HEK293 (cell line): ENCODE data around the gene ZC3H10.

Experiments used
- KLF7 ChIP-seq: fragments of 450-650 bp; formaldehyde crosslinking; IDR thresholded peaks from 2 replicates; pipeline ENCODE4 v1.5.1; 2016; ENCODE audit warnings: missing biosample characterization, missing genetic modification characterization, borderline replicate concordance
- SCRT1 ChIP-seq: fragments of 450-650 bp; formaldehyde crosslinking; IDR thresholded peaks from 2 replicates; pipeline ENCODE4 v1.5.1; 2016; ENCODE audit warnings: missing biosample characterization, missing genetic modification characterization, borderline replicate concordance
- SP7 ChIP-seq: fragments of 450-650 bp; formaldehyde crosslinking; IDR thresholded peaks from 2 replicates; pipeline ENCODE4 v1.5.1; 2016; ENCODE audit warnings: missing biosample characterization, missing genetic modification characterization
- WT1 ChIP-seq: fragments of 450-650 bp; formaldehyde crosslinking; IDR thresholded peaks from 2 replicates; pipeline ENCODE4 v1.5.1; 2016; ENCODE audit warnings: missing biosample characterization, missing genetic modification characterization
- YY2 ChIP-seq: fragments of 450-650 bp; formaldehyde crosslinking; IDR thresholded peaks from 2 replicates; pipeline ENCODE4 v1.5.1; 2016; ENCODE audit warnings: missing biosample characterization, missing genetic modification characterization
- ZEB2 ChIP-seq: fragments of 450-650 bp; formaldehyde crosslinking; IDR thresholded peaks from 2 replicates; pipeline ENCODE4 v1.5.1; 2016; ENCODE audit warnings: missing biosample characterization, missing genetic modification characterization
- ZNF404 ChIP-seq: fragments of 450-650 bp; formaldehyde crosslinking; IDR thresholded peaks from 2 replicates; pipeline ENCODE4 v1.5.1; 2017; ENCODE audit warnings: missing biosample characterization, missing genetic modification characterization
- ZNF473 ChIP-seq: fragments of 450-650 bp; formaldehyde crosslinking; IDR thresholded peaks from 2 replicates; pipeline ENCODE4 v1.5.1; 2017; ENCODE audit warnings: missing biosample characterization, missing genetic modification characterization
- ZNF514 ChIP-seq: fragments of 450-650 bp; formaldehyde crosslinking; IDR thresholded peaks from 2 replicates; pipeline ENCODE4 v1.5.1; 2016; ENCODE audit warnings: missing biosample characterization, missing genetic modification characterization
- ZNF561 ChIP-seq: fragments of 450-650 bp; IDR thresholded peaks from 2 replicates; pipeline ENCODE4 v1.5.1; 2018; ENCODE audit warnings: missing biosample characterization, missing genetic modification characterization, borderline replicate concordance
- ZNF596 ChIP-seq: fragments of 450-650 bp; IDR thresholded peaks from 2 replicates; pipeline ENCODE4 v1.5.0; 2018; ENCODE audit warnings: missing biosample characterization, mild to moderate bottlenecking, missing genetic modification characterization, moderate library complexity
- ZNF660 ChIP-seq: fragments of 450-650 bp; IDR thresholded peaks from 2 replicates; pipeline ENCODE4 v1.5.1; 2018; ENCODE audit warnings: missing biosample characterization, mild to moderate bottlenecking, missing genetic modification characterization
- ZNF777 ChIP-seq: fragments of 450-650 bp; formaldehyde crosslinking; IDR thresholded peaks from 2 replicates; pipeline ENCODE4 v1.5.1; 2017; ENCODE audit warnings: missing biosample characterization, missing genetic modification characterization, borderline replicate concordance
- ZNF791 ChIP-seq: fragments of 450-650 bp; formaldehyde crosslinking; IDR thresholded peaks from 2 replicates; pipeline ENCODE4 v1.5.1; 2016; ENCODE audit warnings: missing biosample characterization, missing genetic modification characterization
- ZSCAN23 ChIP-seq: fragments of 450-650 bp; formaldehyde crosslinking; IDR thresholded peaks from 2 replicates; pipeline ENCODE4 v1.5.1; 2016; ENCODE audit warnings: missing biosample characterization, missing genetic modification characterization
- TF ChIP-seq, protein P1 (sequence below): fragments of 450-650 bp; formaldehyde crosslinking; conservative IDR thresholded peaks from 2 replicates; pipeline ENCODE4 v1.5.1; 2016; ENCODE audit warnings: low read depth, missing biosample characterization, missing genetic modification characterization
- TF ChIP-seq, protein P2 (sequence below): fragments of 450-650 bp; formaldehyde crosslinking; IDR thresholded peaks from 2 replicates; pipeline ENCODE4 v1.5.1; 2016; ENCODE audit warnings: missing biosample characterization, missing genetic modification characterization
- TF ChIP-seq, protein P3 (sequence below): fragments of 450-650 bp; formaldehyde crosslinking; IDR thresholded peaks from 2 replicates; pipeline ENCODE4 v1.5.1; 2017; ENCODE audit warnings: missing biosample characterization, mild to moderate bottlenecking, missing genetic modification characterization, moderate library complexity
- TF ChIP-seq, protein P4 (sequence below): fragments of 450-650 bp; formaldehyde crosslinking; IDR thresholded peaks from 2 replicates; pipeline ENCODE4 v1.5.1; 2017; ENCODE audit warnings: missing biosample characterization, missing genetic modification characterization
- TF ChIP-seq, protein P5 (sequence below): fragments of 450-650 bp; formaldehyde crosslinking; optimal IDR thresholded peaks from 2 replicates; pipeline ENCODE3; 2016; ENCODE audit warnings: missing biosample characterization, mild to moderate bottlenecking, missing genetic modification characterization

ZC3H10 gene

DNA sequence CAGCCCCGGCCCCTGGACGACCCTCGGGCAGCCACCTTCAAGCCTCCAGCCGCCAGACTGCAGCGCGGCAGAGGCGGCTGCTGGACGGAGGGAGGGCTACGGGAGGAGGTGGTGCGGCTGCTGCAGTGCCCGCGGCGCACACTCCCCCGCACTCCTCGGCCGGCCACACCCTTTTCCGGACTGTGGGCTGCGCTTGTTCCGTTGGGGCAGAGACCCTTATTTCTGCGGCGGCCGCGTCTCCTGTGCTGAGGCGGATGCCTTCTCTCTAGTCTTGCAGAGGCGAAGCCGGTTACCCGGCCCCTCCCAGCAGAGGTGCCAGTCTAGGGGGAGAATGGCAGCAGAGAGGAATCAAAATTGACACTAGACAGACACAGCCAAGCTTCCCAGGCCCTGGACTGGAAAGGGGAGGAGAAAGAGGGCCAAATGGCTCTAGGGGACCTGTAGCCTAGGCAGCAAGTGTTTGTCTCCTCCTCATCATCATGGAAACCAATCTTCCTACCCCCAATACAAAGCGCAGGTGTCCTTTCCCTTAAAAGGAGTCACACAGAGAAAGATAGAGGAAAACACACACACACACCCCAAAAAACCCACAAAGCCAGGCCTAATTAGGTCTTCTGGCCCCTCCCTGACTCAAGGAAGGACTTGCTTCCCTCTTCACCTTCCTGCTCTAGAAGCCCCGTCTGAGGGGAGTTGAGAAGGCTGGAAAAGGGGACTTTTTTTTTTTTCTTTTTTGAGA, 11.3 kb downstream of the ZC3H10 start (continued):
- TF ChIP-seq, protein P1, sequence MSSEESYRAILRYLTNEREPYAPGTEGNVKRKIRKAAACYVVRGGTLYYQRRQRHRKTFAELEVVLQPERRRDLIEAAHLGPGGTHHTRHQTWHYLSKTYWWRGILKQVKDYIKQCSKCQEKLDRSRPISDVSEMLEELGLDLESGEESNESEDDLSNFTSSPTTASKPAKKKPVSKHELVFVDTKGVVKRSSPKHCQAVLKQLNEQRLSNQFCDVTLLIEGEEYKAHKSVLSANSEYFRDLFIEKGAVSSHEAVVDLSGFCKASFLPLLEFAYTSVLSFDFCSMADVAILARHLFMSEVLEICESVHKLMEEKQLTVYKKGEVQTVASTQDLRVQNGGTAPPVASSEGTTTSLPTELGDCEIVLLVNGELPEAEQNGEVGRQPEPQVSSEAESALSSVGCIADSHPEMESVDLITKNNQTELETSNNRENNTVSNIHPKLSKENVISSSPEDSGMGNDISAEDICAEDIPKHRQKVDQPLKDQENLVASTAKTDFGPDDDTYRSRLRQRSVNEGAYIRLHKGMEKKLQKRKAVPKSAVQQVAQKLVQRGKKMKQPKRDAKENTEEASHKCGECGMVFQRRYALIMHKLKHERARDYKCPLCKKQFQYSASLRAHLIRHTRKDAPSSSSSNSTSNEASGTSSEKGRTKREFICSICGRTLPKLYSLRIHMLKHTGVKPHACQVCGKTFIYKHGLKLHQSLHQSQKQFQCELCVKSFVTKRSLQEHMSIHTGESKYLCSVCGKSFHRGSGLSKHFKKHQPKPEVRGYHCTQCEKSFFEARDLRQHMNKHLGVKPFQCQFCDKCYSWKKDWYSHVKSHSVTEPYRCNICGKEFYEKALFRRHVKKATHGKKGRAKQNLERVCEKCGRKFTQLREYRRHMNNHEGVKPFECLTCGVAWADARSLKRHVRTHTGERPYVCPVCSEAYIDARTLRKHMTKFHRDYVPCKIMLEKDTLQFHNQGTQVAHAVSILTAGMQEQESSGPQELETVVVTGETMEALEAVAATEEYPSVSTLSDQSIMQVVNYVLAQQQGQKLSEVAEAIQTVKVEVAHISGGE (tag by site-specific recombination) = peak; percentile 69
- 0 out of 2 replicates have a peak, but pooled peaks have one; percentile 28 for TF ChIP-seq ZEB2 (tag by site-specific recombination)
- TF ChIP-seq ZNF596 (tag by site-specific recombination) = no peak
- TF ChIP-seq ZNF777 (tag by site-specific recombination) = no peak
- 0 out of 2 replicates have a peak, but pooled peaks have one; percentile 29 for TF ChIP-seq SP7 (tag by site-specific recombination)
- no peak for TF ChIP-seq ZNF791 (tag by site-specific recombination)
- no peak for TF ChIP-seq YY2 (tag by site-specific recombination)
- TF ChIP-seq ZNF660 (tag by site-specific recombination) = peak; percentile 36; the same call in 1 of the 2 replicates
- peak; percentile 93 for TF ChIP-seq KLF7
- TF ChIP-seq ZNF473 = no peak
- TF ChIP-seq ZNF404 = no peak
- TF ChIP-seq SCRT1 (tag by site-specific recombination) = no peak
- peak; percentile 96 for TF ChIP-seq WT1 (tag by site-specific recombination)
- TF ChIP-seq ZSCAN23 (tag by site-specific recombination) = no peak
- TF ChIP-seq, protein P2, sequence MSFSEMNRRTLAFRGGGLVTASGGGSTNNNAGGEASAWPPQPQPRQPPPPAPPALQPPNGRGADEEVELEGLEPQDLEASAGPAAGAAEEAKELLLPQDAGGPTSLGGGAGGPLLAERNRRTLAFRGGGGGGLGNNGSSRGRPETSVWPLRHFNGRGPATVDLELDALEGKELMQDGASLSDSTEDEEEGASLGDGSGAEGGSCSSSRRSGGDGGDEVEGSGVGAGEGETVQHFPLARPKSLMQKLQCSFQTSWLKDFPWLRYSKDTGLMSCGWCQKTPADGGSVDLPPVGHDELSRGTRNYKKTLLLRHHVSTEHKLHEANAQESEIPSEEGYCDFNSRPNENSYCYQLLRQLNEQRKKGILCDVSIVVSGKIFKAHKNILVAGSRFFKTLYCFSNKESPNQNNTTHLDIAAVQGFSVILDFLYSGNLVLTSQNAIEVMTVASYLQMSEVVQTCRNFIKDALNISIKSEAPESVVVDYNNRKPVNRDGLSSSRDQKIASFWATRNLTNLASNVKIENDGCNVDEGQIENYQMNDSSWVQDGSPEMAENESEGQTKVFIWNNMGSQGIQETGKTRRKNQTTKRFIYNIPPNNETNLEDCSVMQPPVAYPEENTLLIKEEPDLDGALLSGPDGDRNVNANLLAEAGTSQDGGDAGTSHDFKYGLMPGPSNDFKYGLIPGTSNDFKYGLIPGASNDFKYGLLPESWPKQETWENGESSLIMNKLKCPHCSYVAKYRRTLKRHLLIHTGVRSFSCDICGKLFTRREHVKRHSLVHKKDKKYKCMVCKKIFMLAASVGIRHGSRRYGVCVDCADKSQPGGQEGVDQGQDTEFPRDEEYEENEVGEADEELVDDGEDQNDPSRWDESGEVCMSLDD = no peak
- TF ChIP-seq, protein P3, sequence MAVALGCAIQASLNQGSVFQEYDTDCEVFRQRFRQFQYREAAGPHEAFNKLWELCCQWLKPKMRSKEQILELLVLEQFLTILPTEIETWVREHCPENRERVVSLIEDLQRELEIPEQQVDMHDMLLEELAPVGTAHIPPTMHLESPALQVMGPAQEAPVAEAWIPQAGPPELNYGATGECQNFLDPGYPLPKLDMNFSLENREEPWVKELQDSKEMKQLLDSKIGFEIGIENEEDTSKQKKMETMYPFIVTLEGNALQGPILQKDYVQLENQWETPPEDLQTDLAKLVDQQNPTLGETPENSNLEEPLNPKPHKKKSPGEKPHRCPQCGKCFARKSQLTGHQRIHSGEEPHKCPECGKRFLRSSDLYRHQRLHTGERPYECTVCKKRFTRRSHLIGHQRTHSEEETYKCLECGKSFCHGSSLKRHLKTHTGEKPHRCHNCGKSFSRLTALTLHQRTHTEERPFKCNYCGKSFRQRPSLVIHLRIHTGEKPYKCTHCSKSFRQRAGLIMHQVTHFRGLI = no peak
- no peak for TF ChIP-seq ZNF561
- TF ChIP-seq, protein P4, sequence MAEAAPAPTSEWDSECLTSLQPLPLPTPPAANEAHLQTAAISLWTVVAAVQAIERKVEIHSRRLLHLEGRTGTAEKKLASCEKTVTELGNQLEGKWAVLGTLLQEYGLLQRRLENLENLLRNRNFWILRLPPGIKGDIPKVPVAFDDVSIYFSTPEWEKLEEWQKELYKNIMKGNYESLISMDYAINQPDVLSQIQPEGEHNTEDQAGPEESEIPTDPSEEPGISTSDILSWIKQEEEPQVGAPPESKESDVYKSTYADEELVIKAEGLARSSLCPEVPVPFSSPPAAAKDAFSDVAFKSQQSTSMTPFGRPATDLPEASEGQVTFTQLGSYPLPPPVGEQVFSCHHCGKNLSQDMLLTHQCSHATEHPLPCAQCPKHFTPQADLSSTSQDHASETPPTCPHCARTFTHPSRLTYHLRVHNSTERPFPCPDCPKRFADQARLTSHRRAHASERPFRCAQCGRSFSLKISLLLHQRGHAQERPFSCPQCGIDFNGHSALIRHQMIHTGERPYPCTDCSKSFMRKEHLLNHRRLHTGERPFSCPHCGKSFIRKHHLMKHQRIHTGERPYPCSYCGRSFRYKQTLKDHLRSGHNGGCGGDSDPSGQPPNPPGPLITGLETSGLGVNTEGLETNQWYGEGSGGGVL (tag by site-specific recombination) = no peak
- TF ChIP-seq, protein P5, sequence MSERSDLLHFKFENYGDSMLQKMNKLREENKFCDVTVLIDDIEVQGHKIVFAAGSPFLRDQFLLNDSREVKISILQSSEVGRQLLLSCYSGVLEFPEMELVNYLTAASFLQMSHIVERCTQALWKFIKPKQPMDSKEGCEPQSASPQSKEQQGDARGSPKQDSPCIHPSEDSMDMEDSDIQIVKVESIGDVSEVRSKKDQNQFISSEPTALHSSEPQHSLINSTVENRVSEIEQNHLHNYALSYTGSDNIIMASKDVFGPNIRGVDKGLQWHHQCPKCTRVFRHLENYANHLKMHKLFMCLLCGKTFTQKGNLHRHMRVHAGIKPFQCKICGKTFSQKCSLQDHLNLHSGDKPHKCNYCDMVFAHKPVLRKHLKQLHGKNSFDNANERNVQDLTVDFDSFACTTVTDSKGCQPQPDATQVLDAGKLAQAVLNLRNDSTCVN (tag by site-specific recombination) = peak; percentile 59
- TF ChIP-seq ZNF514 (tag by site-specific recombination) = no peak
